DMS114 treated with DMSO at 0.1 percent for 48 hours (cell line): ENCODE data around the gene CHCHD2.
A peak's percentile ranks its signal among the peaks of the same experiment; 100 is the strongest.
"Not testable (repeated sequence)": the region's sequence is repeated elsewhere in the genome, so short reads cannot be mapped to it uniquely, and the experiment has no call there.

Experiments used
- DNase-seq: peaks from one replicate; lab custom pipeline; 2025; ENCODE audit not compliant: unreplicated experiment; lab: John Stamatoyannopoulos, UW

CHCHD2 gene

DNA sequence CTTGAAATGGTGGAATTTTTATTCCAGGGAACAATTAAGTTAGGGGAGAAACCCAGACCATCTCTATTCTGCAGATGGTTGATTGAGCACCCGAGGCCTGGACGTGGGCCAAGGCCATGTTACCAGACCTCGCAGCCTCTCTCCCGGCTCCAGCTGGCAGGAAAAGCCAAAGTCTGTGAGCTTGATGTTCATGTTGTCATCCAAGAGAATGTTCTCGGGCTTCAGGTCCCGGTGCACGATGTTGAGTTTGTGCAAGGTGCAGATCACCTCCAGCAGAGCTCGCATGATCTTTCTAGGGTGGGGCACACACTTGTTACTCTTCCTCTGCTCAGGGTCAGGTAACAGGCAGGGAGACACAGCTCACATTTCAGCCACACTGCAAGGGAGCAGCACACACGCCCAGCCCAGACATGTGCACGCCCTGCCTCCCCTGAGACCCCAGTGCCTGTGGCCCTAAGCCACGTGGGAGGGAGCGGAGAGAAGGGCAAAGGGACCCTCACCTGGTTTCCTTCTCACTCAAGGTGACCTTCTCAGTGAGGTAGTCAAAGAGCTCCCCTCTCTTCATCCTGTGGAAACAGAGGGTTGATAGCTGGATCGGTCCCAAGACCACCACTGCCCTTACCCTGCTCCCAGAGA, 23.0 kb downstream of the CHCHD2 start:
- DNase-seq = no peak

DNA sequence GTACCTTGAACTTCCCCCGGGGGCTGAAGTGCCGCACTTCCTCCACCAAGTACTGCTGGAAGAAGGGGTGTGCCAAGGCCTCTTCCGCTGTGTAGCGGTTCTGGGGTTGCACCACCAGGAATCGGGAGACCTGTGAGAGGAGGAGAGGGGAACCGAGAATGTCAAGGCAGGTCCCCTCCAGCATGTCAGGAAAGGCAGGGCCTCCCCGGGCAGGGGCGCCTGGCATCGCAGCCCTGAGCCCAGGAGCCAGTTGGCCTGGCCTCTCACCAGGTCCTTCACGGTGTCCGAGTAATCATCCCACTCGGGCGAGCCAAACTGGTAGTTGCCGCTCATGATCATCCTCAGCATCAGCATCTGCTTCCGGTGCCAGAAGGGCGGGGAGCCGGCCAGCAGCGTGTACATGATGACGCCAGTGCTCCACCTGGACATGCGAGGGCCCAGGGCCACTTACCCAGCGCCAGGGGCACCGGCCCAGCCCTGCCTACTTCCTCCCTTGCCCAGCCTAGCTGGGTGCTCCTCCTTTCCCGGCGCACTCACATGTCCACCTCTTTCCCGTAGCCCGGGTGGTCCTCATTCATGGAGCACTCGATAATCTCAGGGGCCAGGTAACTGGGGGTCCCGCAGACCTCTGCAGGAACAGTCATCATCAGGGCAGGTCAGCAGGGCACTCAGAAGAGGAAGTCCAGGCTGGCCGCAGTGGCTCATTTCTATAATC, 24.5 kb downstream of the CHCHD2 start:
- DNase-seq = no peak

DNA sequence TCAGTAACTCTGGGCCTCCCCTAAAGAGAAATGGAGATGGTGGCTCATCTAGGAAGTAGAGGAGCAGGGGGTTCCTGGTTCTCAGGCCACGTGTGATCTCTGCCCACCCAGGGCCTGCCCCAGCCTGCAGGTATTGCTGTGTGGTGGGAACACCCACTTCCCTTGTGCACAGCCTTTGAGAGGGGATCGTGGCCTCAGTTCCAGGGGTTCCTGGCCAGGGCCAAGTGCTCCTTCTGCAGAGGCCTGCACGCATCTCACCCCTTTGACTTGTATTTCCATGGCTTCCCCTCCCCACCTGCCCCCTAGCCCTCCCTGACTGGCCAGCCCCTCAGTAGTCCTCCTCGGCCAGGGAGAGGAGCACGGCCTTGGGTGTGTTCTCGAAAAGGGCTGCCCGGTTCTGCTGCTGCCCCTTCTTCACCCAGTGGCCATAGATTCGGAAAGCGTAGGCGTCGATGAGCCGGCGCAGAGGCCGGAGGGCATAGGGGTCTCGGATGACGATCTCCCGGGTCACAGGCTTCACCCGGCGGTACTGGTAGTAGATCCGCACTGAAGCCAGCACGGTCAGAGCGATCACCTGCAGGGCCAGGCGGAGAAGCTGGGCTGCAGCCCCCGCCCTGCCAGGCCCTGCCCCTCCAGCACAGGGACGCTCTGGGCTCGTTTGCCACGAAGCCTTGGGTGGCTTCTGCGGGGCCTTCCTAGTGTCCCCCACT, 25.4 kb downstream of the CHCHD2 start:
- not testable (repeated sequence) for DNase-seq

DNA sequence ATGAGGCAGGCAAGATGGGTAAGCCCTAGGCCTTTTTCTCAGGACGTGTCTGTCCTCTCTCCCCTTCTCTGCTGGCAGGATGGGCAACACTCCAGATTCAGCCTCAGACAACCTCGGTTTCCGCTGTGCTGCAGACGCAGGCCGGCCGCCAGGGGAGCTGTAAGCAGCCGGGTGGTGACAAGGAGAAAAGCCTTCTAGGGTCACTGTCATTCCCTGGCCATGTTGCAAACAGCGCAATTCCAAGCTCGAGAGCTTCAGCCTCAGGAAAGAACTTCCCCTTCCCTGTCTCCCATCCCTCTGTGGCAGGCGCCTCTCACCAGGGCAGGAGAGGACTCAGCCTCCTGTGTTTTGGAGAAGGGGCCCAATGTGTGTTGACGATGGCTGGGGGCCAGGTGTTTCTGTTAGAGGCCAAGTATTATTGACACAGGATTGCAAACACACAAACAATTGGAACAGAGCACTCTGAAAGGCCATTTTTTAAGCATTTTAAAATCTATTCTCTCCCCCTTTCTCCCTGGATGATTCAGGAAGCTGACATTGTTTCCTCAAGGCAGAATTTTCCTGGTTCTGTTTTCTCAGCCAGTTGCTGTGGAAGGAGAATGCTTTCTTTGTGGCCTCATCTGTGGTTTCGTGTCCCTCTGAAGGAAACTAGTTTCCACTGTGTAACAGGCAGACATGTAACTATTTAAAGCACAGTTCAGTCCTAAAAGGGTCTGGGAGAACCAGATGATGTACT, 26.7 kb downstream of the CHCHD2 start:
- DNase-seq = no peak

DNA sequence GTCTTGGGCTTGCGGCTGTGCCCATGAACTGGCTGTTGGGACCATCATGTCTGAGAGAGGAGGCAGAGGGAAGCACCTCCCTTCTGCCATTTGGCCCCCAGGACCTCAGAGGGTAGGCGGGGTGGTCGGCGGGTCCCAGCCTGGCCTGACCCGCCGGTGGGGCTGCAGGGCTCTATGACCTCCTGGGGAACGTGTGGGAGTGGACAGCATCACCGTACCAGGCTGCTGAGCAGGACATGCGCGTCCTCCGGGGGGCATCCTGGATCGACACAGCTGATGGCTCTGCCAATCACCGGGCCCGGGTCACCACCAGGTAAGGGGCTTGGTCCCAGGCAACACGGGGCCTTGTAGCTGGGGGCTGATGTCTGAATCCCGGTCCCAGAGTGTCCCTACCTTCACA, 28.1 kb downstream of the CHCHD2 start:
- no peak for DNase-seq

DNA sequence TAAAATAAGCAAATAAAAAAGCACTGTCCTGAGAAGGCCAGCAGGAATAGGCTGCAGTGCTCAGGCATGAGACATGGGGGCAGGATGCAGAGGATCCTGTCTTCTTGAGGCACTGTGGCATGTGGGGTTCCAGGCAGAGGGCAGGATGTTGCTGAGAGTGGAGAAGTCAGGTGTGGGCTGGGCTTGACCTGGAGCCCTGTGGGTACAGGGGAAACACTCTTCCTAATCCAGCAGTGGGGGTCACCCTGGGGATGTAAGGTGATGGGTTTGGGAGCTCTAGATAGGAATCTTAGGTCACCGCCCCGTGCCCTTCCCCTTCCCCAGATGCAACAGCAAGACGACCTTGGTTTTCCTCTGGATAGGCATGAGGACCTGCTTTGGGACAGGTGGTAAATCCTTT, 28.6 kb downstream of the CHCHD2 start:
- no peak for DNase-seq

DNA sequence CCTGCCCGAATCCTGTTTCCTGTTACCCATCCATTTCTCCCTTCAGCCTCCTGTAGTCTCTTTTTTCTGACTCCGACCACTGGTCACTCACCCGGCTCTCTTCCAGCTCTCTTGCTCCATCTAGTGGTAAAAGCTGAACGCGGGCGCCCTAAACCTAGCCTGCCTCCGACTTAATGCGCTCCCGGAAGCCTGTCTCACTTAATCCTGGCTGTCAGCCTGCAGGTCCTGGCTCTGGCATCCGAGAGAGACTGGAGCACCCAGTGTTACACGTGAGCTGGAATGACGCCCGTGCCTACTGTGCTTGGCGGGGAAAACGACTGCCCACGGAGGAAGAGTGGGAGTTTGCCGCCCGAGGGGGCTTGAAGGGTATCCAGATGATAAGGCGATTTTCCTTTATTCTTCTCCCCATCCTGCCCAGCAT, 31.9 kb downstream of the CHCHD2 start:
- peak; percentile 88 for DNase-seq

DNA sequence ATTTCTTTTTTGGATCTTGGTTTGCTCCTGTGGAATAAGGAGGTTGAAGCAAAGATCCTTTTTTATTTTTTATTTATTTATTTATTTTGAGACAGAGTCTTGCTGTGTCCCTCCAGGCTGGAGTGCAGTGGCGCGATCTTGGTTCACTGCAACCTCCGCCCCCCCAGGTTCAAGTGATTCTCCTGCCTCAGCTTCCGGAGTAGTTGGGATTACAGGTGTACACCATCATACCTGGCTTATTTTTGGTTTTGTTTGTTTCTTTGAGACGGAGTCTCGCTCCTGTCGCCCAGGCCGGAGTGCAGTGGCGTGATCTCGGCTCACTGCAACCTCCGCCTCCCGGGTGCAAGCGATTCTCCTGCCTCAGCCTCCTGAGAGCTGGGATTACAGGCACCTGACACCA, 39.9 kb downstream of the CHCHD2 start:
- DNase-seq = not testable (repeated sequence)

DNA sequence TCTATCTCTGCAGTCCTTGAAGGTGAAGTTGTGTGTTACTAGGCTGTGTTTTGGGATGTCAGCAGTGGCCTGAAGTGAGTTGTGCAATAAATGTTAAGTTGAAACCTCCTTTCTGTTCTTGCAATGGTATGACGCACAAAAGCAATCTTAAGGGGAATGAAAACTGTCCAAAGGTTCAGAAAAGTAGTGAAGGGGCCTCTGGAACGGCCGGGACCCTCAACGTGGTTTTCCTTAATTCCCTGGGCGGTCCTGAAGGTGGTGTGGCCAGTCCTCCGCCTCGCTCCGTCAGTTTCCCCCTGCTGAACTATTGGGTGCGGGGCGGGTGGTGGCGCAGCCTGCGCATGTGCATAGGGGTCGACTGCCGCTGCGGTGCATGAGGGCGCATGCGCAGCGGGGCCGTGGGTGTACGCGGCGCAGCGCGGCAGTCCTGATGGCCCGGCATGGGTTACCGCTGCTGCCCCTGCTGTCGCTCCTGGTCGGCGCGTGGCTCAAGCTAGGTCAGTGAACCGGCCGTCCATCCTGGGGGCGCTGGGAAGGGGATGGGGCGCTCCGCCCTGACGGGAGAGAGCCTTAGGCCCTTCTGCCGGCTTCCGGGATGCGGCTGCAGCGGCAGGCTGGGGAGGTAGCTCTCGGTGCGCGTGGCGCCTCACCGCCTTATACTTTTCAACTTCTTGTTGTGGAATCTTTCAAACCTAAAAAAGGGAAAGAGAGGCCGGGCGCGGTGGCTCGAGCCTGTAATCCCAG, 42.2 kb downstream of the CHCHD2 start, which contains the start of gene SUMF2:
TSS of gene SUMF2 (plus strand) at position 405 of the 744 bp plus-strand sequence. CDS start at position 431, 26 bp downstream.
- DNase-seq = peak; percentile 92

DNA sequence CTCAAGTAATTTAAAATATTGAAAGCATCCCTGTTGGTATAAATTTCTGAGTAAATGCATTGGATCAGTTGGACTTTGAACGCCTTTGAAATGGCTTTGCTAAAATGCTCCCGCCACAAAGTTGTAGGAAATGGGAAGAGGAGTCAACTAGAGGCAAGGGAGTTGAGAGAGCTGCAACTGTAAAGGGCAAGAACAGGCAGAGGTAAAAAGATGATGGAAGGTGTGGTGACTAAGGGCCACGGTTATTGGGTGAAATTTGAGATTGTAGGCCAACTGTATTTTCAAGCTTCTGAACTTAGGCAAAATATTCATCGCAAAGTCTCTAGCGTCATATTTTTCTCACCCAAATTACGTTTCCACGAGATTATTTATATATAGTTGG, 42.8 kb downstream of the CHCHD2 start:
- no peak for DNase-seq

DNA sequence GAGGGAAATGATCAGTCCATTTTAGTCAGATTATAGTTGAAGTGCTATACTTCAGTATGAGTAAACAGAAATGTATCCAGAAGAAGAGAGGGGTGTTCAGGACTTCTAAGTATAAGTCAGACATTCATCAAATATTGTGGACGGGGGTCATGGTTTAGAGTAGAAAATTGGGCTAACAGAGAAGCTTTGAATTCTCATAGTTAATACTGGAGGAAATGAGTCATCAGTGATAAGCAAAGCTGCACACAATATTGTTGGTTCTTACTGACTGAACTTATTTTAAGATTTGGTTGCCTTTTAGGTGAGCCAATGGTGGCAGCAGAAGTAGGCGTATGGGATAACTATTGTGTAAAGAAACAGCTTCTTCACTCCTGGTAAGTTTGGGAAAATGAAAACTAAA, 43.9 kb downstream of the CHCHD2 start:
- no peak for DNase-seq

DNA sequence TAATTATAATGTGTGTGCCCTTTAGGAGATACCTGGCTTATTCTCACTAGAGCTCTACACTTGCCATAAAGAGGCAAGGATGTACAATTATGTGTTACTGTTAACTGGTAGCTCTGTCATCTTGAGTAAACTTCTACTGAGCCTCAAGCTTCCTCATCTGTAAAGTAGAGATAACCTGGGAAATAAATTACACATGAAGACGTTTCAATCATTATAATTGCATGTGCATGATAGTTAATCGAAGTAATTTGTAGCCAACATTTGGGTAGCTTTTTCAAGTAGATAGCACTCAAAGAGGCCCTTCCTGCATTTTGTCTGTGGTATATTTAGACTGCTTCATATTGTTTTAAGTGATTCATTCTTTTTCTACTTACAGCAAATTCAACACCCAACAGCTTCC, 52.3 kb downstream of the CHCHD2 start:
- no peak for DNase-seq

DNA sequence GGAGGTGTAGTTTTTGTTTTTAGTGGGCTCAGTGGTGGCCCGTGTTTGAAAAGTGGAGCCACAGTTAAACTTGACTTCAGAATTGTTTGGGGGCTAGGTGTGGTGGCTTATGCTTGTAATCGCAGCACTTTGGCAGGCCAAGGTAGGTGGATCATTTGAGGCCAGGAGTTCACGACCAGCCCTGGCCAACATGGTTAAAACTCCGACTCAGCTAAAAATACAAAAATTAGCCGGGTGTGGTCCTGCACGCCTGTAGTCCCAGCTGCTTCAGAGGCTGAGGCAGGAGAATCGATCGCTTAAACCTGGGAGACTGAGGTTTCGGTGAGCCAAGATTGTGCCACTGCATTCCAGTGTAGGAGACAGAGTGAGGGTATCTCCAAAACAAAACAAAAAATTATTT, 52.9 kb downstream of the CHCHD2 start:
- no peak for DNase-seq
